Fibroblast of lung (primary cell): ENCODE measurements around the gene AREL1.

ENCODE experiments used
- CTCF ChIP-seq, 2 donors: IDR thresholded peaks in 1 of 2; conservative IDR thresholded peaks in 1 of 2; 1 replicate in 1 of 2; 2 replicates in 1 of 2; pipeline ENCODE4 v1.5.1; 2011 to 2012; ENCODE audit warnings: low read length in 2 of 2, control low read depth in 1 of 2, inconsistent platforms in 1 of 2, low read depth in 1 of 2, mild to moderate bottlenecking in 1 of 2
- EZH2 ChIP-seq: IDR thresholded peaks from 2 replicates; pipeline ENCODE4 v1.5.1; 2012; ENCODE audit warnings: low read length, control low read depth, mild to moderate bottlenecking; ENCODE audit errors: missing control alignments

- TF ChIP-seq CTCF (conservative IDR thresholded peaks at IDR 0.05 in 1 of 2, IDR thresholded peaks at IDR 0.05 in 1 of 2; ENCODE audit: low read depth in 1 of 2, low read length in 2 of 2) (no peak), EZH2 (no peak)
Observed at GRCh38 chr14:74739293-74740030, 26.6 kb upstream of the AREL1 start.
